Kidney (tissue), 14 donors: ENCODE data around the gene ARHGEF18. TPM values are rescaled to one million over a fixed set of nuclear protein-coding genes. Genes with fewer than 3 reads are reported as not detected.

Source experiments
- DNase-seq, 5 donors: peaks; one replicate each; pipeline ENCODE4 v3.0.0-alpha.2; 2013 to 2020
- FAIRE-seq: peaks from 2 replicates; lab custom pipeline; 2012; peaks lifted over from hg19 to GRCh38; lab: Jason Lieb, UNC
- H3K27ac ChIP-seq, 2 donors: one replicate each; pipeline ENCODE4 v1.7.0; 2013; ENCODE audit warnings: low read depth in 2 of 2, low read length in 2 of 2, inconsistent platforms in 1 of 2
- H3K27me3 ChIP-seq: one replicate; pipeline ENCODE4 v1.7.1; 2013; ENCODE audit warnings: low read length, inconsistent platforms; ENCODE audit not compliant: control insufficient read depth, insufficient read depth
- H3K36me3 ChIP-seq, 3 donors: one replicate each; pipeline versions ENCODE4 v1.7.0 to v1.7.1; 2013; ENCODE audit warnings: low read length in 3 of 3, control low read depth in 1 of 3, inconsistent platforms in 1 of 3; ENCODE audit not compliant: insufficient read depth in 3 of 3, control insufficient read depth in 2 of 3
- H3K4me1 ChIP-seq, 3 donors: one replicate each; pipeline versions ENCODE4 v1.7.0 to v1.7.1; 2013; ENCODE audit warnings: low read length in 3 of 3, inconsistent platforms in 1 of 3, low read depth in 1 of 3; ENCODE audit not compliant: control insufficient read depth in 2 of 3, insufficient read depth in 2 of 3
- H3K4me3 ChIP-seq, 3 donors: one replicate each; pipeline versions ENCODE4 v1.7.0 to v1.8.1; 2013; ENCODE audit warnings: low read length in 3 of 3, control low read depth in 1 of 3, inconsistent platforms in 1 of 3
- H3K9ac ChIP-seq, 3 donors: one replicate each; pipeline versions ENCODE4 v1.7.0 to v1.7.1; 2013; ENCODE audit warnings: low read length in 3 of 3, control low read depth in 1 of 3, inconsistent platforms in 1 of 3
- H3K9me3 ChIP-seq, 3 donors: one replicate each; pipeline versions ENCODE4 v1.7.0 to v1.7.1; 2013; ENCODE audit warnings: low read length in 3 of 3, control low read depth in 1 of 3, inconsistent platforms in 1 of 3; ENCODE audit not compliant: control insufficient read depth in 2 of 3, insufficient read depth in 1 of 3
- CTCF ChIP-seq: IDR thresholded peaks from 3 replicates; pipeline ENCODE4 v1.5.1; 2012; ENCODE audit warnings: mild to moderate bottlenecking, moderate library complexity, borderline replicate concordance; ENCODE audit not compliant: insufficient read depth; ENCODE audit errors: extremely low read depth
- intact Hi-C: fragments of 100-400 bp; cut with DNase I; formaldehyde crosslinking; loops from one replicate; pipeline ENCODE4 v1.11.1; 2022
- polyA plus RNA-seq: library from polyadenylated mRNA; stranded (reverse); fragments of 350-450 nt; fragmentation: Illumina TruSeq; extraction: RNeasy Lipid Tissue Mini Kit (QIAGEN cat#74804); gene quantifications from one replicate; pipeline ENCODE4 v1.2.3, GENCODE V29; 2014; ENCODE audit warnings: low read depth, low replicate concordance; ENCODE audit not compliant: insufficient read depth
- total RNA-seq: library from RNA; stranded (reverse); fragmentation: NEBNext Ultra II Directional; extraction: Animal tissue kit (Norgen Biotek cat#: 25700); gene quantifications from one replicate; pipeline ENCODE4 v1.2.1, GENCODE V29; 2021
- donor health status: control.
- donor health status: control.
- donor health status: control.
- donor health status: control.
- donor health status: control.
- donor health status: DM: yes; HTN: yes; CAD: no.
- donor health status: Normal renal cell carcinoma (clear cell type).

ARHGEF18 gene
- total and polyA plus RNA-seq, 2 donors from 2014 or later: 18.5 to 42.6 TPM

DNA sequence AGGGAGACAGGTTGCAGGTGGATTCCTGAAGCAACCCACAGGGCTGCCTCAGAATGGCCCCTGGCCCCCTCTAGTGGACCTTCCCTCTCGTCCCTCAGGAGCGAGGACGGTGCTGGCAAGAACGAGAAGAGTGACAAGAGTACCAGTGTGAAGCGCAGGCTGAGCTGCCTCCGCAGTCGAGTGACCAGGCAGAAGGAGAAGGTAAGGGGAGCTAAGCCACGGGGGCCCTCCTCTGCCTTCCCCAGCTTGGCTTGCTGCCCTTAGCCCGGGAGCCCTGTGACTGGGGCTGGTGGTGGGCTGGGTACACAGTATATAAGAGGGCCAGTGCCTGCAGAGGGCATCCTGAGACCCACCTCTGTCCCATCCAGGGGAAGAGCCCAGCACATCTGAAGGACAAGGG is 34.0 kb downstream of the ARHGEF18 start:
- no peak for FAIRE-seq
- H3K9ac ChIP-seq: no peak overlapping the region

GRCh38 chr19:7383284-7383683 is 34.5 kb downstream of the ARHGEF18 start:
- Histone ChIP-seq H3K36me3 (no peaks in the 10 kb centered on the region), H3K4me3 (no peak overlapping the region), H3K9me3 (no peaks in the 10 kb centered on the region), H3K9ac (no peak overlapping the region), H3K4me1 (peaks cover 0 to 4% (median 0%) of the 10 kb centered on the region in 3 donors), H3K27ac (no peak overlapping the region), H3K27me3 (no peaks in the 10 kb centered on the region)
- no peak for TF ChIP-seq CTCF
- intact Hi-C loops: no loop called here
- DNase-seq (no peak), FAIRE-seq (no peak)

More for the DNA sequence above, 34.0 kb downstream of the ARHGEF18 start:
- intact Hi-C loops: no loop called here
- H3K27ac ChIP-seq: no peak overlapping the region
- H3K9me3 ChIP-seq: no peaks in the 10 kb centered on the region
- no peaks in the 10 kb centered on the region for H3K36me3 ChIP-seq
- peak in 1 of 5 donors; percentile 59 for DNase-seq
- peaks cover 0 to 4% (median 0%) of the 10 kb centered on the region in 3 donors for H3K4me1 ChIP-seq
- no peak overlapping the region for H3K4me3 ChIP-seq
- no peaks in the 10 kb centered on the region for H3K27me3 ChIP-seq
- no peak for TF ChIP-seq CTCF

DNA sequence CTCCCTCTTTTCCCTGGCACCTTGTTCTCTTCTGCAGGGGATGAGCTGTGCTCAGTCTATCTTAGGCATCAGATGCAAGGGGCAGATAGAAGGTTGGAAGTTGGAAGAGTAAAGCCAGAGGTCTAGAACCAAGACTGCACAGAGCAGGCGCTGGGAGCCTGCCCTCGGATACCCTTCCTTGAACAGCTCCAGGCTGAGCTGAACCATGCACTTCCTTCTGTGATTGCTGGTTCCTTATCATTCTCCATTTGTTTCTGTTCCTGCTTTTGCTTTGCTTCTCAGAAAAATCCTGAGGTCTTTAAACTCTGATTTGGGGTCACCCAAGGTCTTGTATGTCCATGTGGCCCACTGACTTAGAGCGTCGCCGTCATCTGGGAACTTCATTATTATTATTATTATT is 36.3 kb downstream of the ARHGEF18 start:
- intact Hi-C loops: no loop called here
- H3K27me3 ChIP-seq: no peaks in the 10 kb centered on the region
- no peaks in the 10 kb centered on the region for H3K9me3 ChIP-seq
- peaks cover 0 to 4% (median 0%) of the 10 kb centered on the region in 3 donors for H3K4me1 ChIP-seq
- H3K36me3 ChIP-seq: no peaks in the 10 kb centered on the region
- H3K27ac ChIP-seq: no peak overlapping the region
- FAIRE-seq (no peak), DNase-seq (peak in 1 of 5 donors; percentile 2)
- no peak overlapping the region for H3K9ac ChIP-seq
- no peak for TF ChIP-seq CTCF
- H3K4me3 ChIP-seq: no peak overlapping the region

DNA sequence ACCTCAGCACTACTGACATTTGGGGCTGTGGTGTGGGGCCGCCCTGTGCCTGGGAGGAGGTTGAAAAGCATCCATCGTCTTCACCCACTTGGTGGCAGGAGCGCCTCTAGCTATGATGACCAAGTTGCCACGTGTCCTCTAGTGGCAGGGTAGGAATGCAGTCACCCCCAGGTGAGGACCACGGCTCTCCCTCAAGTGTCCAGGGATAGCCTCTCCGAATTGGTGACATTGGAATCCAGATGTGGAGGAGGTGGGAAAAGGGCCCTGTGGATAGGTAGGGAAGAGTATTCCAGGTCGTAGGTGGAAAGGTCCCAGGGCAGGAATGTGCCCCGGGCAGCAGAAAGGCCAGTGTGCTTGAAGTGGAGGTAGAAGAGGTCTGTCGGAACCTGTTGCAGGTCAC is 37.6 kb downstream of the ARHGEF18 start:
- DNase-seq: peak in 2 of 5 donors; percentile 25 to 49
- no peak for TF ChIP-seq CTCF

More for the DNA sequence above, 37.6 kb downstream of the ARHGEF18 start:
- no peaks in the 10 kb centered on the region for H3K36me3 ChIP-seq
- no peak overlapping the region for H3K9ac ChIP-seq
- H3K4me1 ChIP-seq: peaks cover 0 to 4% (median 0%) of the 10 kb centered on the region in 3 donors
- H3K9me3 ChIP-seq: no peaks in the 10 kb centered on the region
- H3K27me3 ChIP-seq: no peaks in the 10 kb centered on the region
- intact Hi-C loops: no loop called here
- no peak overlapping the region for H3K4me3 ChIP-seq
- no peak for FAIRE-seq
- H3K27ac ChIP-seq: peak overlapping the region in 1 of 2 donors; percentile 37
